Stimulated activated naive CD8-positive, alpha-beta T cell treated with anti-CD3 and anti-CD28 coated beads, Interleukin-15, Interleukin-2, amounts not matched to agents 100 U/mL and 50 U/mL, for 24 hours (primary cell): ENCODE measurements around the gene JAKMIP1.
A peak's percentile ranks its signal among the peaks of the same experiment; 100 is the strongest.

Source experiments
- ATAC-seq: fragments of 150-1000 bp; cut with Tn5 transposase; one replicate; pipeline ENCODE4 v1.10.0; 2021
- DNase-seq: peaks from one replicate; pipeline ENCODE4 v3.0.0; 2021

The JAKMIP1 gene

GRCh38 chr4:5992171-5992827 is 208.1 kb downstream of the JAKMIP1 start:
- ATAC-seq (no peak), DNase-seq (no peak)

DNA sequence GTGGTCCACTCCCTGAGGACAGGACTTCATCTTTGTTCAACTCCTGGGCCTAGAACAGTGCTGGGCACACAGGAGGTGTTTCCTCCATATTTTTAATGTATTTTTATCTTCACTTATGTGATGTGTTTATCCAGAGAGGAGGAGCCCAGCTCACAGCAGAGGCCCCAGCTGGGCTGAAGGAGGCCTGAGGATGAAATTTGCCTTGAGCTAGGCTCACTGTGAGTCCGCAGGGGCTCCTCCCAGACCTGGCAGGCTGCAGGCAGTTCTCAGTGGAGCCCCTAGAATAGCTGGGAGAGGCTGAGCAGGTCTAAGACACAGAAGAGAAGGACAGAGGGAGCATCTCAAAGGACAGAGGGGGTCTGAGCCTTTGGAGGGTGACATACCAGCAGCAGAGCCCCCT is 208.9 kb downstream of the JAKMIP1 start:
- ATAC-seq, result no peak
- no peak for DNase-seq

- ATAC-seq (no peak), DNase-seq (no peak)
Observed at GRCh38 chr4:5990446-5991160, 209.7 kb downstream of the JAKMIP1 start.

GRCh38 chr4:5989236-5990225 is 210.8 kb downstream of the JAKMIP1 start:
- DNase-seq (no peak), ATAC-seq (no peak)

- ATAC-seq (peak; percentile 55), DNase-seq (no peak)
Observed at GRCh38 chr4:5988086-5988845, 212.1 kb downstream of the JAKMIP1 start.

DNA sequence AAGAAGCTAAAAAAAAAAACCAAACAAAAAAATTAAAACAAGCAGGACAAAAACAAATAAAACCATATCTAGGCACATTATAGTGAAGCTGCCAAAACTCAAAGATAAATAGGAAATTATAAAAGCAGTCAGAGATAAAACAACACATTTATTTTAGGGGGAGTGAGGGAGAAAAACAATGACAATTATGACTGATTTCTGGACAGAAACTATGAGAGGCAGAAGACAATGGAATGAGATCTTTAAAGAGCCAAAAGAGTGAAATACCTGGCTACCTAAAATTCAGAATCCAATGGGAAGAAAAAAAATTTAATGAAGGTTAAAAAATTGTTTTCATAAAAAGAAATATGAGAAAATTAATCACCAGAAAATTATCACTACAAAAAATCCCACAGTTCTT is 215.5 kb downstream of the JAKMIP1 start:
- DNase-seq, result no peak
- ATAC-seq, result no peak

- DNase-seq (no peak), ATAC-seq (no peak)
Observed at GRCh38 chr4:5982156-5982973, 218.0 kb downstream of the JAKMIP1 start.

GRCh38 chr4:5980436-5981155 is 219.8 kb downstream of the JAKMIP1 start:
- DNase-seq (no peak), ATAC-seq (no peak)

DNA sequence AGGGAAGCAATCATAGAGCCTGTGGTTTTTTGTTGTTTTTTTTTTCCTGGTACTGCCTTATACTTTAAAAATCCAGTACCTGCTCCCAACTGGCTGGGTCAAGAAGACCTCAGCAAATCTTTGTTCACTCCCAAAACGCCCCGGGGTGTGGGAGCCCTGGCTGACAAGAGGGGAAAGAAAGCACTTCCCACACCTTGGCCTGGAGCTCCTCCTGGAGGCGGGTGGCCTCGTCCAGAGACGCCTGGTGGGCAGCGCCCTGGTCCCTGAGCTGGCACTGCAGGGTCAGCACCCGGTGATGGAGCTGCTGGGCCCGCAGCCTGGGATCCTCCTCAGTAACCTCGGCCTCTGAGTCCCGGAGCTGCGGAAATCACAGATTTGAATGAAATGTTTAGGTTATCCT is 220.4 kb downstream of the JAKMIP1 start:
- DNase-seq, result peak; percentile 16
- ATAC-seq, result no peak

GRCh38 chr4:5976921-5977320 is 223.4 kb downstream of the JAKMIP1 start:
- DNase-seq, result no peak
- no peak for ATAC-seq

GRCh38 chr4:5976431-5976830 is 223.9 kb downstream of the JAKMIP1 start:
- DNase-seq (no peak), ATAC-seq (no peak)
